Motor neuron (in vitro differentiated cells): Measurements from ENCODE around the gene COX4I1. TPM values are rescaled to one million over a fixed set of nuclear protein-coding genes. Genes with fewer than 3 reads are reported as not detected.

Experiments
- ATAC-seq, 8 experiments: fragments of 200-7000 bp; cut with Tn5 transposase; replicated peaks in 6 of 8; 2 replicates each; pipeline ENCODE4 v1.8.0; 2021; ENCODE audit warnings: mild to moderate bottlenecking in 8 of 8, moderate library complexity in 8 of 8
- H3K27ac ChIP-seq, 2 donors: fragments of 250-450 bp; sonication (Bioruptor Pico); 2 replicates each; pipeline ENCODE4 v1.9.0; 2021; ENCODE audit warnings: antibody characterized with exemption in 2 of 2, mild to moderate bottlenecking in 2 of 2, moderate library complexity in 1 of 2
- H3K4me1 ChIP-seq, 2 donors: fragments of 250-450 bp; sonication (Bioruptor Pico); replicated peaks in 1 of 2; 2 replicates each; pipeline ENCODE4 v1.6.1; 2021; ENCODE audit warnings: antibody characterized with exemption in 2 of 2, mild to moderate bottlenecking in 2 of 2, moderate library complexity in 1 of 2
- H3K4me3 ChIP-seq, 5 donors: fragments of 250-450 bp; sonication (Bioruptor Pico); 2 replicates each; pipeline ENCODE4 v1.9.0; 2021; ENCODE audit warnings: antibody characterized with exemption in 5 of 5, mild to moderate bottlenecking in 5 of 5, moderate library complexity in 4 of 5
- WGBS, 10 experiments: fragments of 450-650 bp; shearing (Covaris generic); methylation state at CpG; one replicate each; pipeline ENCODE4 v1.0.0; 2022; 5-methylcytosine and 5-hydroxymethylcytosine counted together
- in situ Hi-C, 9 experiments: fragments of 400-800 bp; cut with MboI; loops; one replicate each; pipeline ENCODE4 v1.15.0; 2021; ENCODE audit warnings: low sequenced_read_pairs in 9 of 9, low pct_unique_long_range_greater_than_20kb in 2 of 9; ENCODE audit not compliant: unreplicated experiment in 9 of 9
- total RNA-seq, 8 experiments: library from RNA; unstranded; fragments of 300-600 nt; gene quantifications; 2 replicates each; pipeline versions ENCODE4 v1.2.3 to v1.2.4, GENCODE V29; 2022

The COX4I1 gene
- 100 to 1,000 TPM; 531 to 741 (median 580) TPM for total RNA-seq

- Histone ChIP-seq H3K4me3 (peak within 1 kb of the TSS; percentile 53 to 97 (median 67)), H3K27ac (peak within 1 kb of the TSS; percentile 83 to 89), H3K4me1 (peaks cover 13 to 17% of the 10 kb centered on the region in 2 donors)
- WGBS, 10 experiments: 0 to 2% (median 0%) methylated on average over 3 to 22 of the region's 87 CpGs; no CpG with 5 or more reads in 6 of the 10 experiments
- in situ Hi-C loops: loop anchor here in 7 of 9 experiments (25.0 kb wide), 3 partner anchors 188 to 713 kb away; partner anchors contain the start of gene FOXF1 (in 4 of the 7)
- peak; percentile 83 to 94 (median 89) for ATAC-seq
Measured at GRCh38 chr16:85799497-85800320, at the start of gene COX4I1, which contains the start of gene EMC8. Gene COX4I1 (plus strand): TSS chr16:85799695. CDS start chr16:85801206, 1,511 bp downstream. Gene EMC8 (minus strand): TSS chr16:85799544. CDS start chr16:85799295, 249 bp downstream.

GRCh38 chr16:85749771-85750145 lies 49.7 kb upstream of the COX4I1 start:
- ATAC-seq: no peak
- in situ Hi-C loops: no loop called here
- Histone ChIP-seq H3K27ac (no peak overlapping the region), H3K4me3 (peak overlapping the region in 2 of 5 donors; percentile 20 to 31), H3K4me1 (peaks cover 29 to 32% of the 10 kb centered on the region in 2 donors)
- 10 to 94% (median 43%) methylated on average over 1 to 3 of the region's 14 CpGs; no CpG with 5 or more reads in 6 of the 10 experiments for WGBS, 10 experiments

GRCh38 chr16:85750146-85750826 lies 49.2 kb upstream of the COX4I1 start:
- 0 to 8% (median 3%) methylated on average over 2 to 10 of the region's 51 CpGs; no CpG with 5 or more reads in 6 of the 10 experiments for WGBS, 10 experiments
- Histone ChIP-seq H3K27ac (no peak overlapping the region), H3K4me3 (peak overlapping the region; percentile 5 to 31 (median 20)), H3K4me1 (peaks cover 29 to 32% of the 10 kb centered on the region in 2 donors)
- in situ Hi-C loops: no loop called here
- peak; percentile 21 to 62 (median 48) for ATAC-seq

- WGBS, 10 experiments: 0% methylated on average over 2 of the region's 96 CpGs; no CpG with 5 or more reads in 9 of the 10 experiments
- in situ Hi-C loops: no loop called here
- Histone ChIP-seq H3K4me1 (peaks cover 29 to 32% of the 10 kb centered on the region in 2 donors), H3K4me3 (peak within 1 kb of the TSS; percentile 5 to 31 (median 20)), H3K27ac (no peak within 1 kb of the TSS)
- ATAC-seq: peak; percentile 64 to 93 (median 70)
Measured at GRCh38 chr16:85750827-85751697, 48.4 kb upstream of the COX4I1 start, which contains the start of gene C16orf74. Gene C16orf74 (minus strand): TSS chr16:85751096. CDS start chr16:85735217, 15,879 bp downstream.

- no peak overlapping the region for H3K4me3 ChIP-seq
- peaks cover 29 to 32% of the 10 kb centered on the region in 2 donors for H3K4me1 ChIP-seq
- ATAC-seq: peak in 3 of 8 experiments; percentile 1
- WGBS, 10 experiments: 0 to 60% (median 20%) methylated on average over 1 to 5 of the region's 15 CpGs; no CpG with 5 or more reads in 3 of the 10 experiments
- in situ Hi-C loops: no loop called here
- H3K27ac ChIP-seq: no peak overlapping the region
Measured at GRCh38 chr16:85751698-85752501, 47.6 kb upstream of the COX4I1 start.

- 20 to 90% (median 47%) methylated on average over 1 to 13 of the region's 21 CpGs; no CpG with 5 or more reads in 2 of the 10 experiments for WGBS, 10 experiments
- peaks cover 29 to 32% of the 10 kb centered on the region in 2 donors for H3K4me1 ChIP-seq
- no peak overlapping the region for H3K27ac ChIP-seq
- in situ Hi-C loops: no loop called here
- ATAC-seq: peak in 5 of 8 experiments; percentile 60 to 67 (median 61)
- H3K4me3 ChIP-seq: no peak overlapping the region
Measured at GRCh38 chr16:85752511-85753420, 46.7 kb upstream of the COX4I1 start.

GRCh38 chr16:85753559-85753958 lies 45.9 kb upstream of the COX4I1 start:
- Histone ChIP-seq H3K27ac (no peak overlapping the region), H3K4me3 (no peak overlapping the region), H3K4me1 (peaks cover 29 to 32% of the 10 kb centered on the region in 2 donors)
- in situ Hi-C loops: no loop called here
- WGBS, 10 experiments: 40 to 100% (median 75%) methylated on average over 1 to 4 of the region's 6 CpGs; no CpG with 5 or more reads in 4 of the 10 experiments
- no peak for ATAC-seq

GRCh38 chr16:85753976-85754375 lies 45.5 kb upstream of the COX4I1 start:
- ATAC-seq: no peak
- H3K27ac ChIP-seq: no peak overlapping the region
- 20 to 100% (median 85%) methylated on average over 1 to 3 of the region's 7 CpGs; no CpG with 5 or more reads in 3 of the 10 experiments for WGBS, 10 experiments
- in situ Hi-C loops: no loop called here
- H3K4me3 ChIP-seq: no peak overlapping the region
- H3K4me1 ChIP-seq: peaks cover 29 to 32% of the 10 kb centered on the region in 2 donors

GRCh38 chr16:85754413-85754812 lies 45.1 kb upstream of the COX4I1 start:
- in situ Hi-C loops: no loop called here
- WGBS, 10 experiments: 50 to 84% (median 64%) methylated on average over 1 to 4 of the region's 7 CpGs; no CpG with 5 or more reads in 7 of the 10 experiments
- peaks cover 29 to 31% of the 10 kb centered on the region in 2 donors for H3K4me1 ChIP-seq
- no peak for ATAC-seq
- H3K27ac ChIP-seq: no peak overlapping the region
- H3K4me3 ChIP-seq: no peak overlapping the region

- in situ Hi-C loops: no loop called here
- no peak overlapping the region for H3K27ac ChIP-seq
- 50 to 87% (median 71%) methylated on average over 1 to 13 of the region's 25 CpGs; no CpG with 5 or more reads in 3 of the 10 experiments for WGBS, 10 experiments
- H3K4me3 ChIP-seq: no peak overlapping the region
- no peak for ATAC-seq
- peaks cover 17 to 18% of the 10 kb centered on the region in 2 donors for H3K4me1 ChIP-seq
Measured at GRCh38 chr16:85755929-85756768, 43.3 kb upstream of the COX4I1 start.
